Ishikawa (cell line): Measurements from ENCODE around the gene HOXB8.

ENCODE experiments used
- CEBPB ChIP-seq: IDR thresholded peaks from 2 replicates; pipeline ENCODE4 v1.6.1; 2012
- CREB1 ChIP-seq: IDR thresholded peaks from 2 replicates; pipeline ENCODE4 v1.6.1; 2012; ENCODE audit warnings: low read depth
- EGR1 ChIP-seq: IDR thresholded peaks from 2 replicates; pipeline ENCODE4 v1.6.1; 2012
- EP300 ChIP-seq: IDR thresholded peaks from 2 replicates; pipeline ENCODE4 v1.6.1; 2012; ENCODE audit warnings: borderline replicate concordance
- FOXM1 ChIP-seq: IDR thresholded peaks from 2 replicates; pipeline ENCODE4 v1.6.1; 2012; ENCODE audit warnings: low read depth, borderline replicate concordance
- NFIC ChIP-seq: IDR thresholded peaks from 2 replicates; pipeline ENCODE4 v1.6.1; 2012
- RAD21 ChIP-seq: IDR thresholded peaks from 2 replicates; pipeline ENCODE4 v1.6.1; 2012; ENCODE audit warnings: low read depth
- TAF1 ChIP-seq: IDR thresholded peaks from 2 replicates; pipeline ENCODE4 v1.6.1; 2012; ENCODE audit warnings: low read depth, mild to moderate bottlenecking
- TCF12 ChIP-seq: IDR thresholded peaks from 2 replicates; pipeline ENCODE4 v1.6.1; 2012; ENCODE audit warnings: low read depth
- TEAD4 ChIP-seq: IDR thresholded peaks from 2 replicates; pipeline ENCODE4 v1.6.1; 2012
- YY1 ChIP-seq: IDR thresholded peaks from 2 replicates; pipeline ENCODE4 v1.6.1; 2012; ENCODE audit warnings: low read depth
- ZBTB7A ChIP-seq: IDR thresholded peaks from 2 replicates; pipeline ENCODE4 v1.6.1; 2012; ENCODE audit warnings: low read depth
- TF ChIP-seq, protein P1 (sequence below): IDR thresholded peaks from 2 replicates; pipeline ENCODE4 v1.6.1; 2012; ENCODE audit warnings: low read depth, mild to moderate bottlenecking
- TF ChIP-seq, protein P2 (sequence below): IDR thresholded peaks from 2 replicates; pipeline ENCODE4 v1.6.1; 2012
- TF ChIP-seq, protein P3 (sequence below): IDR thresholded peaks from 2 replicates; pipeline ENCODE4 v1.6.1; 2012

The HOXB8 gene

DNA sequence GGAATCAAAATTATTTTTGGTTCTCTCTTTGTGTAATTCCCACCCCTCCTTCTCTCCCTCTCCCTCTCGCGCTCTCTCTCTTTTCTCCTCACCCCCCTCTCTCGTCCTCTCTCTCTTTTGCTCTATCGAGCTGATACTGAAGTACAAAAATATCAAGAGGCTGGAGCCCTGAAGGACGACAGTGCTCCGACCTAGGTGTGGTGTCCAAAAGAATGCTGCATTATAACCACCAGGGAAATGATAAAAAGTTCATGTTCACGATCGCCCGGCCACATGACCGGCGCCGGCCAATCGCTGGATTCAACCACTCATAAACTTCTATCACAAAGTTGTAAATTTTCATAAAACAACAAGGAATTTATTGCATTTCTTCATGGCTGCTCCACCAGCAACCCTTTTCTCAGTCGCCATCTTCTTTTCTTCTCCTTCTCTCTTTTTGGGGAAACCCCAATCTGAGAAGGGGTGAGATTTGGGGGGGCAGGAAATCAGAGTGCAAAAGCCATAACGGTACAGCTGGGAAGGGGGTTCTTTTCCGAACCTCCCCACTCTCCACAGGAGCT is 10.2 kb downstream of the HOXB8 start, which contains the start of gene HOXB6:
Gene HOXB6 (minus strand): TSS at position 217 of the 560 bp plus-strand sequence. CDS start 6,836 bp downstream, outside the sequence.
- TF ChIP-seq, protein P1, sequence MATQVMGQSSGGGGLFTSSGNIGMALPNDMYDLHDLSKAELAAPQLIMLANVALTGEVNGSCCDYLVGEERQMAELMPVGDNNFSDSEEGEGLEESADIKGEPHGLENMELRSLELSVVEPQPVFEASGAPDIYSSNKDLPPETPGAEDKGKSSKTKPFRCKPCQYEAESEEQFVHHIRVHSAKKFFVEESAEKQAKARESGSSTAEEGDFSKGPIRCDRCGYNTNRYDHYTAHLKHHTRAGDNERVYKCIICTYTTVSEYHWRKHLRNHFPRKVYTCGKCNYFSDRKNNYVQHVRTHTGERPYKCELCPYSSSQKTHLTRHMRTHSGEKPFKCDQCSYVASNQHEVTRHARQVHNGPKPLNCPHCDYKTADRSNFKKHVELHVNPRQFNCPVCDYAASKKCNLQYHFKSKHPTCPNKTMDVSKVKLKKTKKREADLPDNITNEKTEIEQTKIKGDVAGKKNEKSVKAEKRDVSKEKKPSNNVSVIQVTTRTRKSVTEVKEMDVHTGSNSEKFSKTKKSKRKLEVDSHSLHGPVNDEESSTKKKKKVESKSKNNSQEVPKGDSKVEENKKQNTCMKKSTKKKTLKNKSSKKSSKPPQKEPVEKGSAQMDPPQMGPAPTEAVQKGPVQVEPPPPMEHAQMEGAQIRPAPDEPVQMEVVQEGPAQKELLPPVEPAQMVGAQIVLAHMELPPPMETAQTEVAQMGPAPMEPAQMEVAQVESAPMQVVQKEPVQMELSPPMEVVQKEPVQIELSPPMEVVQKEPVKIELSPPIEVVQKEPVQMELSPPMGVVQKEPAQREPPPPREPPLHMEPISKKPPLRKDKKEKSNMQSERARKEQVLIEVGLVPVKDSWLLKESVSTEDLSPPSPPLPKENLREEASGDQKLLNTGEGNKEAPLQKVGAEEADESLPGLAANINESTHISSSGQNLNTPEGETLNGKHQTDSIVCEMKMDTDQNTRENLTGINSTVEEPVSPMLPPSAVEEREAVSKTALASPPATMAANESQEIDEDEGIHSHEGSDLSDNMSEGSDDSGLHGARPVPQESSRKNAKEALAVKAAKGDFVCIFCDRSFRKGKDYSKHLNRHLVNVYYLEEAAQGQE = no peak
- TF ChIP-seq TEAD4 (no peak), YY1 (0 out of 2 replicates have a peak, but pooled peaks have one; percentile 13), FOXM1 (no peak; the same call in 1 of the 2 replicates), CREB1 (no peak), CEBPB (no peak)
- TF ChIP-seq, protein P2, sequence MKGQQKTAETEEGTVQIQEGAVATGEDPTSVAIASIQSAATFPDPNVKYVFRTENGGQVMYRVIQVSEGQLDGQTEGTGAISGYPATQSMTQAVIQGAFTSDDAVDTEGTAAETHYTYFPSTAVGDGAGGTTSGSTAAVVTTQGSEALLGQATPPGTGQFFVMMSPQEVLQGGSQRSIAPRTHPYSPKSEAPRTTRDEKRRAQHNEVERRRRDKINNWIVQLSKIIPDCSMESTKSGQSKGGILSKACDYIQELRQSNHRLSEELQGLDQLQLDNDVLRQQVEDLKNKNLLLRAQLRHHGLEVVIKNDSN = peak; percentile 86

DNA sequence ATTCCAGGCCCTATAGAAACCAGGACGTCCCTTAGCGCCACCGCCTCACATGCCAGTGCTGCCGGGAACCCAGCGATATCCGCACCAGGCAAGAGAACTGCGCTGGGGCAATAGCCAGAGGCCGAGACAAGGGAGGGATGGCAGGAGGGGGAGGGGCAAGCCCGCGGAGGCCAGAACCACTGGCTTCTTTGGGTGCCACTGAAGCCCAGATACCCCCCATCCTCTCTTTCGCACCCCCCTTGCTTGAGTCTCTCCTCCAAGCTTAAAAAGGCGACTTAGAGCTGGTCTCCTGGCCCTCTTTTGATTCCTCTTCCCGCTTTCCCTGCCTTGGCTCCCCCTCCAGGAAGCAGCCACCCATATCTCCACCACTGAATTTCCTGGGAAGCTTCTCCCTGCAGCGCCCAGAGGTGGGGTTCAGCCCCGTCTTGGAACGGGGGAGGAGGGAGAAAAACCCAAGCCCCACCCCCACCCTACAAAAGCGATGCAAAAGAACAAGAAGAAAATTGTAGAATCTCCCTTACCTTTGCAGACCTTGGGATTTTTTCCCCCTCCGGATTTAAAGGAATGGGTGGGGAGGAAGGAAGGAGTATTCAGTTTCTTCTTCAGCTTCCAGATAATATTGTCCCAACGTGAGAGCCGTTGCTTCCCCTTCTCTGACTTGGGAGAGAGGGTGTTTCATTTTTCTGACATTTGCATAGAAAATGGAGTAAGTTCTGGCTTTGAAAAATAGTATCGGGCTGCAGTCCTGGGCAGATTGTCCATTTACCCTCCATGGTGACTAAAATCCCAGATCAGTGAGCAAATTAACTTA is 10.9 kb downstream of the HOXB8 start:
- TF ChIP-seq TCF12 (peak; percentile 52), CREB1 (no peak), TAF1 (peak; percentile 41; the same call in 1 of the 2 replicates), EP300 (peak; percentile 24; the same call in 1 of the 2 replicates), TEAD4 (no peak)
- TF ChIP-seq, protein P3, sequence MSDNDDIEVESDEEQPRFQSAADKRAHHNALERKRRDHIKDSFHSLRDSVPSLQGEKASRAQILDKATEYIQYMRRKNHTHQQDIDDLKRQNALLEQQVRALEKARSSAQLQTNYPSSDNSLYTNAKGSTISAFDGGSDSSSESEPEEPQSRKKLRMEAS = no peak

DNA sequence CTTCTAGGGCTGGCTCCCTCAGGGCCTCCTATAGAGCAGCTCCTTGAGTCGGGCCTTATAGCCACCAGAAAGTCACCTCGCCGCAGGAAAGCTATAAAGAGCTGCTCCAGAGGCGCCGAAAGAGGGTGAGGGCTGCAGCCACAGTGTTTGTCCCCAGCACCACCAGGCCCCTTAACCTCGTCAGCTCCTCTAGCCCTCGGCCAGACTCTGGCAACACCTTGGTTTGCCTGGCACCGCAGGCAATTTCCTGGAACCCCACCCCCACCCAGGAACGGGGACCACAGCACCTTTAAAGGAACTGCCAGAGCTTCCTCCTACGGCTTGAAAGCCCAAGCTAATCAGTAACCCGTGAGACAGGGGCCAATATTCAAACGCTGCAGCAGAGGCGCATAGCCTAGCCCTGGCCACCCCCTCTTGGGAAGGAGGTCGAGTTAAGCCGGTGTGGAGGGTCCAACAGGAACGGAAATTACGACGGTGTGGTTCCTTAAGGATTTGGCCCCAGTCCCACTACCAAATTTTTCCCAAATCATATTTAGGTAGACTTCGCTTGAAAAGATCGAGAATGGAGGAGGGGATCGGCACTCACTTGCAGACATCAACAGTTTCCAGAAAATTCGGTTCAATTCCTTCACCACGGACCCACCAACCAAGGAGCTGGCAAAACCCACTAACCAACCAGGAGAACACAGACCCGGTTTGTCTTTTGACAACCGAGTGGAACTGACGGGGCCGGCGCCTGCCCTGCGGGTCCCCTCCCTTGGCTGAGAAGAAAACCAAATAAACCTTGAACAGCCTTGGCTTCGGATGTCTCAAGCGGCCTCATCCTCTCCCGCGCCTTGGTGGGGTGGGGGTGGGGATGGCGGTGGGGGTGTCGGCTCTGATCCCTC is 13.3 kb downstream of the HOXB8 start:
- TF ChIP-seq YY1 (no peak), ZBTB7A (no peak), FOXM1 (no peak), TAF1 (no peak), NFIC (no peak), CEBPB (no peak), EP300 (no peak), CREB1 (no peak), RAD21 (no peak), TCF12 (no peak), TEAD4 (no peak), EGR1 (no peak)
- TF ChIP-seq, protein P2 = no peak
- TF ChIP-seq, protein P1 = no peak
- TF ChIP-seq, protein P3 = no peak

DNA sequence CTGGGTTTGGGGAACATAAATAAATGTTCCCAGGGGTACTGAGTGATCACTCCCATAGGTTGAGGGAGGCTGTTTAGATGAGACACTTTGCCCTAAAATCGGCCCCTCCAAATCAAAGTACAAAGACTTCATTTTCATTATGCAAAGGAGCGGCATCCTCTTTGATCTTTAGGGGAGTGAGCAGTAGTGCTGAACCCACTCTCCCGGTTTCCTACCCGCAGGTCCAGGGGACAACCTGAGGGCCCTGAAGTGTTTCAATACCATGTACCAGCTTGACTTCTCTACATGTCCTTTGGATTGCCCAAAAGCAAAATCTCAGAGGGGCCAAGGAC is 13.9 kb downstream of the HOXB8 start:
- TF ChIP-seq ZBTB7A (no peak), TCF12 (no peak), YY1 (no peak), EP300 (no peak), CREB1 (no peak), FOXM1 (no peak), NFIC (no peak), CEBPB (no peak), EGR1 (no peak), RAD21 (no peak), TEAD4 (no peak), TAF1 (no peak)
- TF ChIP-seq, protein P3 = no peak
- TF ChIP-seq, protein P1 = no peak
- TF ChIP-seq, protein P2 = no peak
